HepG2 (cell line): Measurements from ENCODE around the gene RPL38. TPM values are rescaled to one million over a fixed set of nuclear protein-coding genes. Genes with fewer than 3 reads are reported as not detected.

Experiments used
- CERS6 ChIP-seq: sonication (generic); formaldehyde crosslinking; IDR thresholded peaks from 2 replicates; pipeline ENCODE4 v1.5.0; 2020; ENCODE audit warnings: missing genetic modification reagents
- E2F1 ChIP-seq: sonication (generic); formaldehyde crosslinking; IDR thresholded peaks from 2 replicates; pipeline ENCODE4 v1.5.0; 2020; ENCODE audit warnings: missing genetic modification reagents
- HMGA1 ChIP-seq: sonication (generic); formaldehyde crosslinking; conservative IDR thresholded peaks from 2 replicates; pipeline ENCODE4 v1.4.0; 2020; ENCODE audit warnings: missing genetic modification reagents
- NFIC ChIP-seq: IDR thresholded peaks from 2 replicates; pipeline ENCODE4 v1.6.1; 2012; ENCODE audit warnings: mild to moderate bottlenecking, low read length, inconsistent platforms
- TRIM24 ChIP-seq: sonication (generic); formaldehyde crosslinking; IDR thresholded peaks from 2 replicates; pipeline ENCODE4 v1.8.0; 2022; ENCODE audit warnings: mild to moderate bottlenecking, missing genetic modification reagents
- WIZ ChIP-seq: sonication (generic); formaldehyde crosslinking; IDR thresholded peaks from 2 replicates; pipeline ENCODE4 v1.5.1; 2020; ENCODE audit warnings: mild to moderate bottlenecking, missing genetic modification reagents
- ZBTB14 ChIP-seq: sonication (generic); formaldehyde crosslinking; IDR thresholded peaks from 2 replicates; pipeline ENCODE4 v1.4.0; 2020; ENCODE audit warnings: missing genetic modification reagents
- ZNF17 ChIP-seq: sonication (generic); formaldehyde crosslinking; IDR thresholded peaks from 2 replicates; pipeline ENCODE4 v1.5.0; 2020; ENCODE audit warnings: mild to moderate bottlenecking, missing genetic modification reagents
- ZNF639 ChIP-seq: conservative IDR thresholded peaks from 2 replicates; pipeline ENCODE4 v1.6.1; 2018; ENCODE audit warnings: missing genetic modification reagents
- ZNF687 ChIP-seq: sonication (generic); formaldehyde crosslinking; IDR thresholded peaks from 2 replicates; pipeline ENCODE4 v1.5.1; 2020; ENCODE audit warnings: mild to moderate bottlenecking, missing genetic modification reagents, moderate library complexity
- ZNF710 ChIP-seq: sonication (generic); formaldehyde crosslinking; IDR thresholded peaks from 2 replicates; pipeline ENCODE4 v1.5.0; 2020; ENCODE audit warnings: mild to moderate bottlenecking, missing genetic modification reagents, borderline replicate concordance
- ZNF800 ChIP-seq: sonication (generic); formaldehyde crosslinking; IDR thresholded peaks from 2 replicates; pipeline ENCODE4 v1.4.0; 2020; ENCODE audit warnings: missing genetic modification reagents
- ZSCAN29 ChIP-seq: sonication (generic); formaldehyde crosslinking; conservative IDR thresholded peaks from 2 replicates; pipeline ENCODE4 v1.4.0; 2020; ENCODE audit warnings: mild to moderate bottlenecking, missing genetic modification reagents
- polyA plus RNA-seq, 8 experiments: library from polyadenylated mRNA; depleted of rRNA in 3 of 8; stranded (reverse) in 7 of 8; unstranded in 1 of 8; fragments of >200 nt; fragmentation: Illumina TruSeq in 4 of 8; extraction: Trizol in 4 of 8; gene quantifications; 2 replicates each; pipeline versions ENCODE4 v1.2.1 to v1.2.3, GENCODE V29; 2011 to 2016; ENCODE audit warnings: low read depth in 4 of 8, missing spikeins in 1 of 8, mixed read lengths in 1 of 8; ENCODE audit not compliant: insufficient read depth in 1 of 8
- total RNA-seq, 5 experiments: library from RNA; depleted of rRNA; stranded (reverse); fragments of >200 nt; fragmentation: Illumina TruSeq; extraction: Trizol; gene quantifications; 2 replicates each; pipeline ENCODE4 v1.2.3, GENCODE V29; 2016; ENCODE audit warnings: low read depth in 1 of 5

The RPL38 gene
- total and polyA plus RNA-seq, 2 of the 13 experiments (the other 11 are each of a cell fraction or from before 2014, with no cell fraction given) = 2,370 to 2,372 TPM

- TF ChIP-seq ZNF687 (peak; percentile 59), NFIC (no peak), WIZ (CRISPR knock-in tag) (no peak), ZNF639 (no peak), ZSCAN29 (CRISPR knock-in tag) (no peak), ZNF710 (CRISPR knock-in tag) (0 out of 2 replicates have a peak, but pooled peaks have one; percentile 24), E2F1 (CRISPR knock-in tag) (no peak), ZNF800 (CRISPR knock-in tag) (0 out of 2 replicates have a peak, but pooled peaks have one; percentile 31), ZBTB14 (CRISPR knock-in tag) (no peak), ZNF17 (no peak), TRIM24 (CRISPR knock-in tag) (no peak), HMGA1 (CRISPR knock-in tag) (no peak), CERS6 (no peak)
Measured at GRCh38 chr17:74199306-74200092, 4.0 kb upstream of the RPL38 start (continued).
